ENCODE measurements around the gene BBX.
A peak's percentile ranks its signal among the peaks of the same experiment; 100 is the strongest.

BBX gene

DNA sequence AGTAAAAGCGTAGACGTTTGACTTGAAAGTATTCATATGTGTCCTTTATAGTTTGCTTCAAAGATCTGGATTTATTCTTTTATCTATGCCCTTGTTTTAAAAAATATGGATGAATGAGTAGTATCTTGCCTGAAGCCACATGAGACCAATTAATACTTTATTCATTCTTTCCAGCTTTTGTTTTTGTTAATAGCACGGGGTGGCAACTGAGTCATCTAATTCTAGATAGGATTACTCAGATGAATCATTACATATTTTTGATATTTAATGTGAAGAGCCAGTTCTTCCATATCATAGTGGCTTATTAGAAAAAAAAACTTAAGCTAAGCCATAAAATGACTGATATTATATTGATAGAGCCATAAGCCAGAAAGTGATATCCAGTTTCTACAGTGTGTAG, 121.9 kb downstream of the BBX start:
- DNase-seq (ENCODE audit: low spot score), result peak; percentile 32
- ChIA-PET CTCF (interaction anchor here (0.7 kb wide), 1 partner anchor 92 kb away, joined by 3 read pairs; no protein-coding TSS in a partner anchor), POLR2A (ENCODE audit: low non-redundant PET) (no interaction called here)
- H3K27ac ChIP-seq, result no peak overlapping the region
- TF ChIP-seq, protein P1, sequence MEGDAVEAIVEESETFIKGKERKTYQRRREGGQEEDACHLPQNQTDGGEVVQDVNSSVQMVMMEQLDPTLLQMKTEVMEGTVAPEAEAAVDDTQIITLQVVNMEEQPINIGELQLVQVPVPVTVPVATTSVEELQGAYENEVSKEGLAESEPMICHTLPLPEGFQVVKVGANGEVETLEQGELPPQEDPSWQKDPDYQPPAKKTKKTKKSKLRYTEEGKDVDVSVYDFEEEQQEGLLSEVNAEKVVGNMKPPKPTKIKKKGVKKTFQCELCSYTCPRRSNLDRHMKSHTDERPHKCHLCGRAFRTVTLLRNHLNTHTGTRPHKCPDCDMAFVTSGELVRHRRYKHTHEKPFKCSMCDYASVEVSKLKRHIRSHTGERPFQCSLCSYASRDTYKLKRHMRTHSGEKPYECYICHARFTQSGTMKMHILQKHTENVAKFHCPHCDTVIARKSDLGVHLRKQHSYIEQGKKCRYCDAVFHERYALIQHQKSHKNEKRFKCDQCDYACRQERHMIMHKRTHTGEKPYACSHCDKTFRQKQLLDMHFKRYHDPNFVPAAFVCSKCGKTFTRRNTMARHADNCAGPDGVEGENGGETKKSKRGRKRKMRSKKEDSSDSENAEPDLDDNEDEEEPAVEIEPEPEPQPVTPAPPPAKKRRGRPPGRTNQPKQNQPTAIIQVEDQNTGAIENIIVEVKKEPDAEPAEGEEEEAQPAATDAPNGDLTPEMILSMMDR (conservative IDR thresholded peaks at IDR 0.05; ENCODE audit: low read depth), result no peak

GRCh38 chr3:107650788-107651187, 128.0 kb downstream of the BBX start:
- CTCF ChIA-PET, result no interaction called here
- POLR2A ChIA-PET (ENCODE audit: low non-redundant PET), result no interaction called here
- DNase-seq (ENCODE audit: low spot score), result no peak
- H3K27ac ChIP-seq, result no peak overlapping the region
- TF ChIP-seq, protein P1 (conservative IDR thresholded peaks at IDR 0.05; ENCODE audit: low read depth), result no peak

- TF ChIP-seq, protein P1 (conservative IDR thresholded peaks at IDR 0.05; ENCODE audit: low read depth), result no peak
- ChIA-PET CTCF (no interaction called here), POLR2A (ENCODE audit: low non-redundant PET) (no interaction called here)
- no peak overlapping the region for H3K27ac ChIP-seq
- DNase-seq (ENCODE audit: low spot score), result no peak
These were observed 129.0 kb downstream of the BBX start for GRCh38 chr3:107651782-107652181.

DNA sequence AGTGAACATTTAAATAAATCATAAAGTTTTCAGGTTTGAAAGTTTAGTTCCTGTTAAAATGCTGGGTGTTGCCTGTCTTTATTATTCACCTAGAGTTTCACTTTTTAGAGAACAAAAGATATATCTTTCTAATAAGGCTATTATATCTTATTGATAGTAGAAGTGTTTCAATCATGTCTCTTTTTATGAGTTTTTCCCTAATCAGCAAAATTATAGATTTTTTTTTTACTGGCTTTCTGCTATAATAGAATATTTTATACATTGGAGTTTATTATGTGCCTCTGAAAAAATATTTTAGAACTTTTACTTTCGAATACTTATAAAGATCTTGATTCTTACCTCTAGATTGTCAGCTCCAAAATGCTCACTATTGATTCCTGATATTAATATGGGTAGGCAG, 131.5 kb downstream of the BBX start:
- H3K27ac ChIP-seq, result no peak overlapping the region
- ChIA-PET CTCF (no interaction called here), POLR2A (ENCODE audit: low non-redundant PET) (no interaction called here)
- TF ChIP-seq, protein P1 (conservative IDR thresholded peaks at IDR 0.05; ENCODE audit: low read depth), result no peak
- no peak for DNase-seq (ENCODE audit: low spot score)

GRCh38 chr3:107657971-107658370, 135.2 kb downstream of the BBX start:
- CTCF ChIA-PET, result interaction anchor here (0.6 to 0.7 kb wide), 3 partner anchors 70 to 133 kb away, joined by 3 read pairs; no protein-coding TSS in a partner anchor
- DNase-seq (ENCODE audit: low spot score), result no peak
- POLR2A ChIA-PET (ENCODE audit: low non-redundant PET), result no interaction called here
- TF ChIP-seq, protein P1 (conservative IDR thresholded peaks at IDR 0.05; ENCODE audit: low read depth), result no peak
- no peak overlapping the region for H3K27ac ChIP-seq

DNA sequence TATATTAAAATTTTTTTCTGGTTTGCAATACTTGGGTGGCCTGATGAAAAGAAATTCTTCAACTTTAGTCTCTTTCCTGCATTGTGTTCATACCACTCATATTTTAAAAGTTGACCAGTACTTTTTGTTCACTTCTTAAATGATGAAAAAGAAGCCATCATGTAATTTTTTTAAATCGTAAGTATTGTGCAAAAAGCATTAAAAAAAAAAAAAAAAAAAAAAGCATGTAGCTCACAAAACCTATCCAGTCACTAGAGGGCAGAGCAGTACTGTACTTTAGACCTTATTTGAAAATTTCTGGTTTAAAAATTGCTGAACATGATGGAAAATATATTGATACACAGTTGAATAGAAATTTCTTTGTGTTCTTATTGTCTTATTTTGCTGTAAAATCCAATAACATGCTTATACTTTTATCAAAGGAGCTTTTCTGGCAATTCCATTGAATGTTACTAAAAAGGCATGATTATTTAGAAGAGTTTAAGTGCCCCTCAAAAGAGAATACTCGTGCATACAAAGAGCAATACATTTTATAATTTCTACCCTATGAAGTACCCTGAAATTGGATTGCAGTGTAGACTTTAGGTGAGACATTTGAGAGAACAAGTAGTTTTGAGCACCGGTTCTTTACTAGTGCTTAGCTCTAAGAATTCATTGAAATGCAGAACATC, 137.7 kb downstream of the BBX start:
- POLR2A ChIA-PET (ENCODE audit: low non-redundant PET), result no interaction called here
- DNase-seq (ENCODE audit: low spot score), result no peak
- CTCF ChIA-PET, result interaction anchor here (0.5 to 2.8 kb wide), 8 partner anchors 10 to 592 kb away, joined by 3 to 15 read pairs (median 3); no protein-coding TSS in a partner anchor
- H3K27ac ChIP-seq, result no peak overlapping the region
- TF ChIP-seq, protein P1 (conservative IDR thresholded peaks at IDR 0.05; ENCODE audit: low read depth), result peak; percentile 79

All from RWPE1 (cell line).